DND-41 (cell line): ENCODE data around the gene NOL3.

Source experiments
- ATAC-seq: fragments of 200-7000 bp; cut with Tn5 transposase; 3 replicates; pipeline ENCODE4 v1.9.1; 2021; ENCODE audit warnings: low read depth; ENCODE audit not compliant: insufficient read depth
- DNase-seq: peaks from one replicate; pipeline ENCODE4 v3.0.0-alpha.2; 2020
- H2AFZ ChIP-seq: 2 replicates; pipeline ENCODE4 v1.6.0; 2012; ENCODE audit warnings: low read depth, low read length
- H3K27ac ChIP-seq: 2 replicates; pipeline ENCODE4 v1.5.1; 2012; ENCODE audit warnings: low read length, inconsistent platforms
- H3K27me3 ChIP-seq: fragments of 200-600 bp; sonication (generic); 2 replicates; pipeline ENCODE4 v1.6.0; 2012; ENCODE audit warnings: low read length, mild to moderate bottlenecking, inconsistent platforms; ENCODE audit not compliant: insufficient read depth, poor library complexity
- H3K36me3 ChIP-seq: 2 replicates; pipeline ENCODE4 v1.5.1; 2012; ENCODE audit warnings: low read length, inconsistent platforms; ENCODE audit not compliant: insufficient read depth
- H3K4me1 ChIP-seq: 2 replicates; pipeline ENCODE4 v1.5.1; 2012; ENCODE audit warnings: mild to moderate bottlenecking, low read length; ENCODE audit not compliant: insufficient read depth
- H3K4me2 ChIP-seq: 2 replicates; pipeline ENCODE4 v1.6.0; 2012; ENCODE audit warnings: mild to moderate bottlenecking, moderate library complexity, low read length, inconsistent platforms; ENCODE audit not compliant: insufficient read depth
- H3K4me3 ChIP-seq, 2 experiments: fragments of 200-600 bp in 1 of 2; shearing (Covaris generic) in 1 of 2; 2 replicates each; pipeline ENCODE4 v1.5.1; 2012 to 2016; ENCODE audit warnings: inconsistent platforms in 2 of 2, low read length in 2 of 2, mild to moderate bottlenecking in 2 of 2, low read depth in 1 of 2, moderate library complexity in 1 of 2
- H3K79me2 ChIP-seq: 2 replicates; pipeline ENCODE4 v1.6.0; 2012; ENCODE audit warnings: low read length, inconsistent platforms; ENCODE audit not compliant: insufficient read depth
- H3K9ac ChIP-seq: 2 replicates; pipeline ENCODE4 v1.6.0; 2012; ENCODE audit warnings: low read depth, mild to moderate bottlenecking, inconsistent platforms, low read length, moderate library complexity
- H3K9me3 ChIP-seq: 2 replicates; pipeline ENCODE4 v1.5.1; 2012; ENCODE audit warnings: low read length, moderate library complexity, mild to moderate bottlenecking, inconsistent platforms; ENCODE audit not compliant: insufficient read depth, severe bottlenecking
- H4K20me1 ChIP-seq: 2 replicates; pipeline ENCODE4 v1.6.0; 2012; ENCODE audit warnings: low read length; ENCODE audit not compliant: insufficient read depth
- EZH2 ChIP-seq: IDR thresholded peaks from 3 replicates; pipeline ENCODE4 v1.6.1; 2012; ENCODE audit warnings: borderline replicate concordance, low read depth, mild to moderate bottlenecking, moderate library complexity, low read length, inconsistent platforms; ENCODE audit not compliant: severe bottlenecking
- TF ChIP-seq, protein P1 (sequence below): IDR thresholded peaks from 2 replicates; pipeline ENCODE4 v1.5.1; 2012; ENCODE audit warnings: borderline replicate concordance, low read length, moderate library complexity, mild to moderate bottlenecking; ENCODE audit not compliant: poor library complexity, severe bottlenecking; ENCODE audit errors: extremely low read depth

NOL3 gene

DNA sequence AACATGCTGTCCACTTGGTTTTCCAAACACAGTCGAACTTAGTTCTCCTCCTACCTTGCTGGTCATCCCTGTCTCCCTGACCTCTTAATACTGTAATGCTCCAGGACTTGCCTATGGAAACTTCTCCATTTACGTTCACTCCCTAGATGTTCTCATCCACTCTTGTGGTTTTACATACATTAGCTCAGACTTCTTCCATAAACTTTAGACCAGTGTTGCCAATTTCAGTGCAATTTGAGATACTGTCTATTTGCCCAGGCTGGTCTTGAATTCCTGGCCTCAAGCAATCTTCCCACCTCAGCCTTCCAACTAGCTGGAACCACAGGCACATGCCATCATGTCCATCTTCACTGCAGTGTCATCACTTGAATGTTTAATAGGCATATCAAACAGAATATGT, 11.9 kb downstream of the NOL3 start:
- no peak overlapping the region for H2AFZ ChIP-seq
- H3K27me3 ChIP-seq, result no peaks in the 10 kb centered on the region
- peaks cover 53% of the 10 kb centered on the region for H3K4me1 ChIP-seq
- peaks cover 14% of the 10 kb centered on the region for H4K20me1 ChIP-seq
- peak overlapping the region; percentile 38; the same call in 1 of the 2 replicates for H3K27ac ChIP-seq
- no peak for ATAC-seq
- peak overlapping the region; percentile 41 to 87; a peak in 3 of 4 replicates for H3K4me3 ChIP-seq
- TF ChIP-seq, protein P1, sequence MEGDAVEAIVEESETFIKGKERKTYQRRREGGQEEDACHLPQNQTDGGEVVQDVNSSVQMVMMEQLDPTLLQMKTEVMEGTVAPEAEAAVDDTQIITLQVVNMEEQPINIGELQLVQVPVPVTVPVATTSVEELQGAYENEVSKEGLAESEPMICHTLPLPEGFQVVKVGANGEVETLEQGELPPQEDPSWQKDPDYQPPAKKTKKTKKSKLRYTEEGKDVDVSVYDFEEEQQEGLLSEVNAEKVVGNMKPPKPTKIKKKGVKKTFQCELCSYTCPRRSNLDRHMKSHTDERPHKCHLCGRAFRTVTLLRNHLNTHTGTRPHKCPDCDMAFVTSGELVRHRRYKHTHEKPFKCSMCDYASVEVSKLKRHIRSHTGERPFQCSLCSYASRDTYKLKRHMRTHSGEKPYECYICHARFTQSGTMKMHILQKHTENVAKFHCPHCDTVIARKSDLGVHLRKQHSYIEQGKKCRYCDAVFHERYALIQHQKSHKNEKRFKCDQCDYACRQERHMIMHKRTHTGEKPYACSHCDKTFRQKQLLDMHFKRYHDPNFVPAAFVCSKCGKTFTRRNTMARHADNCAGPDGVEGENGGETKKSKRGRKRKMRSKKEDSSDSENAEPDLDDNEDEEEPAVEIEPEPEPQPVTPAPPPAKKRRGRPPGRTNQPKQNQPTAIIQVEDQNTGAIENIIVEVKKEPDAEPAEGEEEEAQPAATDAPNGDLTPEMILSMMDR, result no peak
- no peak for TF ChIP-seq EZH2
- H3K79me2 ChIP-seq, result peaks cover 28% of the 10 kb centered on the region
- peak overlapping the region; percentile 69 for H3K9ac ChIP-seq
- no peaks in the 10 kb centered on the region for H3K36me3 ChIP-seq
- H3K9me3 ChIP-seq, result no peaks in the 10 kb centered on the region
- DNase-seq, result no peak
- H3K4me2 ChIP-seq, result peak overlapping the region; percentile 99

DNA sequence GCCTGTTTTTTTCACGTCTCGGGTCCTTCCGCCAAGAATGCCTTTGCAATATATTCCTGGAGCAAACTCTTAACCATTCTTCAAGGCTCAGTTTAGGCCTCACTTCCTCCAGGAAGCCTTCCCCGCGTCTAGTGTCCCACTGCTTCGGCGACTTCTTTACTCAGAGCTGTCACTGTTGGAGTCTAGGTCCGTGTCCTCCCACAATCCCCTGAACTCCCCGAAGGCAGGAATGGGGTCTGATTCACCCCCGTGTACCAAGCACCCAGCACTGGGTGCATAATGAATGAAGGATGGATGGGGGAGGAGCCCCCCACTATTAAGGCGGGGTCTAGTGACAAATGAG, 12.9 kb downstream of the NOL3 start:
- Histone ChIP-seq H3K4me2 (peak overlapping the region; percentile 99), H3K9me3 (no peaks in the 10 kb centered on the region), H3K27me3 (no peaks in the 10 kb centered on the region), H3K9ac (peak overlapping the region; percentile 69), H3K27ac (peak overlapping the region; percentile 82), H3K4me3 (peak overlapping the region; percentile 41 to 87; a peak in 3 of 4 replicates), H4K20me1 (peaks cover 14% of the 10 kb centered on the region), H3K36me3 (no peaks in the 10 kb centered on the region), H3K4me1 (peaks cover 53% of the 10 kb centered on the region), H3K79me2 (peaks cover 28% of the 10 kb centered on the region), H2AFZ (peak overlapping the region; percentile 87)
- DNase-seq (no peak), ATAC-seq (no peak)
- TF ChIP-seq EZH2, result no peak
- TF ChIP-seq, protein P1, result no peak

DNA sequence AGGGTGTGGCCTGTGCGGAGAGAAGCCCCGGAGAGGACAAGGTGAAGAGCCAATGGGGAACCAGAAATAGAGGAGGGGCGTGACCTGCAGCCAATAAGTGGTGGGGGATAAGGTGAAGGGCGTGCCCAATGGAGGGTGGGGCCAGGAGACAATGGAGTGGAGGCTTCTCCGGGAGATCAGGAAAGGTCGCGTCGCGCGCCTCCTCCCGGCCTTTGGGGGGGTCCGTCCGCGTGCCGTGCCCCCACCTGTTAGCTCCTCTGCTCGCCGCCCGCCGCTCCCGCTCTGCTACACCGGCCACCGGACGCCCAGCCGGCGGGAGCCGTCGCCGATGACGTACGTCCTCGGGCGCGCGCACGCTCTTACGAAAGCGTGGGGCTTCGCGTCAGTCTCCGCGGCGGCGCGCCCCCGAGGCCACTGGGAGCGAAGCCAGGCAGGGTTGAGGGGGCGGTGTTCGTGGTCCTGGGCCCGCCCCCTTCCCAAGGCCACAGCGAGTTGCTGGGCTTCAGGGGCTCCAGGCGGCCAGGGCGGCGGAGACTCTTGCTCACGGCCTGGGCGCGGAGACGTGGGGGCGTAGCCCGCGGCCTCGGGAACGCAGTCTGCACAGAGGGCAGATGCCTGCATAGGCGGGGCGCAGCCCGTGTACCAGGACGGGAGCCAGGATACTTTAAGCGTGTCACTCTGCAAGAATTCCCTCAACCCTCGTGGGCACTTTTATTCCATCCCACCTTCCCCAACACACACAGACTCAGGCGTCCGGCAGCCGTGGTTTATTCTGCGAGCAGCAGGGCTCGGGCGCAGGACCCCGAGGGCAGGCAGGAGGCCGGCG, 13.5 kb downstream of the NOL3 start, which contains the start of gene MATCAP1:
Gene MATCAP1 (minus strand): TSS at position 337 of the 826 bp plus-strand sequence. CDS start 3,353 bp downstream, outside the sequence.
- H2AFZ ChIP-seq, result peak within 1 kb of the TSS; percentile 92
- H3K27ac ChIP-seq, result peak within 1 kb of the TSS; percentile 82
- peak within 1 kb of the TSS; percentile 41 to 87 for H3K4me3 ChIP-seq
- TF ChIP-seq EZH2, result no peak
- TF ChIP-seq, protein P1, result no peak
- H3K9ac ChIP-seq, result peak within 1 kb of the TSS; percentile 69
- peaks cover 13% of the 10 kb centered on the region for H4K20me1 ChIP-seq
- no peaks in the 10 kb centered on the region for H3K36me3 ChIP-seq
- no peaks in the 10 kb centered on the region for H3K27me3 ChIP-seq
- no peaks in the 10 kb centered on the region for H3K9me3 ChIP-seq
- H3K4me2 ChIP-seq, result peak within 1 kb of the TSS; percentile 99
- DNase-seq (peak; percentile 98), ATAC-seq (peak; percentile 89)
- peaks cover 28% of the 10 kb centered on the region for H3K79me2 ChIP-seq
- H3K4me1 ChIP-seq, result peaks cover 53% of the 10 kb centered on the region
